SK-N-DZ (cell line): ENCODE measurements around the gene DMGDH. TPM values are rescaled to one million over a fixed set of nuclear protein-coding genes. Genes with fewer than 3 reads are reported as not detected.

ENCODE experiments used
- DNase-seq: peaks from one replicate; pipeline ENCODE4 v3.0.0-alpha.2; 2015; ENCODE audit warnings: low spot score
- polyA plus RNA-seq, 2 experiments: library from polyadenylated mRNA; depleted of rRNA; stranded (reverse); fragments of >200 nt; gene quantifications; 2 replicates each; pipeline ENCODE4 v1.2.3, GENCODE V29; 2014

DMGDH gene
- polyA plus RNA-seq (2014; cell fraction: cytosol; rRNA removed): 0.05 TPM in 1 of 2 replicates, not detected in the other
- polyA plus RNA-seq (2014; cell fraction: nucleus; rRNA removed): 0.68 TPM in 1 of 2 replicates, not detected in the other

DNA sequence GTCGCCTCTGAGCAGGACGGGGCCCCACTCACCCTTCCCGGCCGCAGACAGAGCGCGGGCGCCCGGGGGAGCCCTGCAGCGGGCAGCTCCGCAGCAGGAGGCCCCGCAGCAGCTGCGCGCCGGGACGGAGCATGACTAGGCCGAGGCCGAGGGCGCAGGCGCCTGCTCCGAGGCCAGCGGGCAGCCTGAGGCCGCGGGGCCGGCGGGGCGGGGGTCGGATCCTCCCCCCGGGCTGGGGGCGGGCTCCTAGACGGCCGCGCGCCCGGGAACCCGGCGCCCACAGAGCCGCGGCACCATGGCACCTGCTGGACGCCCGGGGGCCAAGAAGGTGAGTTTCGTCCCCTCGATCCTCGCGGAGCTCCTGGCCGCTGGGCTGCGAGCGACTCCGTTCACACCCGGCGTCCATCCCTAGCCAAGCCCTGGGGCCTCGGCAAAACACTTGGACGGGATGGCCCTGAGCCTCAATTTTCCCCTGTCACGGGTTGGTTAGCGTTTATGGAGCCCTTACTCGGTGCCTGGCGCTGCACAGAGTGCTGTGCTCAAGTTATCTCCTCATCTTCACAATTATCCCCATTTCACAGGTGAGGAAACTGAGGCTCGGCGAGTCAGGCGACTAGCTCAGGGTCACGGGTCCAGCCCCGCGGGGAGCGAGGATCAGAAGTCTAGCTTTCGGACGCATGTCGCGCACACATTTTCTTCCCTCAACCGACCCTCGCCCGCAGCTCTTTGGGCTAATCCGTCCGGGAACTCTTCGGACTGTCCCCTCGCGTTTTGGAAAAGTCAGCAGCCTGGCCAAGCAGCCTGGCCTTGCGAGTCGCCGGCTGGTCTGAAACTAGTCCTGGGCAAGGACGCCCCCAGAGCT lies at the start of gene DMGDH, which contains the start of gene BHMT2:
Gene DMGDH (minus strand): TSS at position 187 of the 862 bp plus-strand sequence. CDS start 54 bp downstream, at position 133.
Gene BHMT2 (plus strand): TSS at position 280 of the 862 bp plus-strand sequence. CDS start 16 bp downstream, at position 296.
- DNase-seq: no peak

- DNase-seq: no peak
These were observed 43.2 kb upstream of the DMGDH start for GRCh38 chr5:79112703-79113058.

- no peak for DNase-seq
These were observed 42.7 kb upstream of the DMGDH start for GRCh38 chr5:79111960-79112702.

DNA sequence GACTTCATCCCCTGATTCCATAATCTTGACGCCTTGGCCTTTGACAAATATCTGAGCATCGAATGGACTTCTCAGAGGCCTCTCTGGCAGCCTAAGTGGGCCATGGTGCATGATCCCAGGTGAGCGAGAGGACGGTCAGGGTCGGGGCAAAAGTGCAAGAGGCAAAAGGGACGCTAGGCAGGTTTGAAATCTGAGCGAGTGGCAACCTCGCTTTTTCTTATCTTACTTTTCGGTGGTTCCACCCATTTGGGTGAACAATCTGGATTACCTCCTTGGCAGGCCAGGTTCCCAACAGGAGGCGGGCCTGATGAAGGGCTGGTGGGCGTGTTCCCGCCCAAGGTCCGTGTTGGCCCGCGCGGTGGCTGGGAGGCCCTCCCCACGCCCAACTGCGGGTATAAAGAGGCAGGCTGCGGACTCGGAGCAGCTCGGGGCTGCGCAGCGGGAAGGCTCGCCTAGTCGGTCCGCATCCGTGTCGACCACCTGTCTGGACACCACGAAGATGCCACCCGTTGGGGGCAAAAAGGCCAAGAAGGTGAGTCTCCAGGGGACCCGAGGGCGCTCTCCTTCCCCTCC lies 42.0 kb upstream of the DMGDH start, which contains the start of gene BHMT:
Gene BHMT (plus strand): TSS at position 423 of the 573 bp plus-strand sequence. CDS start 77 bp downstream, at position 500.
- DNase-seq: no peak

DNA sequence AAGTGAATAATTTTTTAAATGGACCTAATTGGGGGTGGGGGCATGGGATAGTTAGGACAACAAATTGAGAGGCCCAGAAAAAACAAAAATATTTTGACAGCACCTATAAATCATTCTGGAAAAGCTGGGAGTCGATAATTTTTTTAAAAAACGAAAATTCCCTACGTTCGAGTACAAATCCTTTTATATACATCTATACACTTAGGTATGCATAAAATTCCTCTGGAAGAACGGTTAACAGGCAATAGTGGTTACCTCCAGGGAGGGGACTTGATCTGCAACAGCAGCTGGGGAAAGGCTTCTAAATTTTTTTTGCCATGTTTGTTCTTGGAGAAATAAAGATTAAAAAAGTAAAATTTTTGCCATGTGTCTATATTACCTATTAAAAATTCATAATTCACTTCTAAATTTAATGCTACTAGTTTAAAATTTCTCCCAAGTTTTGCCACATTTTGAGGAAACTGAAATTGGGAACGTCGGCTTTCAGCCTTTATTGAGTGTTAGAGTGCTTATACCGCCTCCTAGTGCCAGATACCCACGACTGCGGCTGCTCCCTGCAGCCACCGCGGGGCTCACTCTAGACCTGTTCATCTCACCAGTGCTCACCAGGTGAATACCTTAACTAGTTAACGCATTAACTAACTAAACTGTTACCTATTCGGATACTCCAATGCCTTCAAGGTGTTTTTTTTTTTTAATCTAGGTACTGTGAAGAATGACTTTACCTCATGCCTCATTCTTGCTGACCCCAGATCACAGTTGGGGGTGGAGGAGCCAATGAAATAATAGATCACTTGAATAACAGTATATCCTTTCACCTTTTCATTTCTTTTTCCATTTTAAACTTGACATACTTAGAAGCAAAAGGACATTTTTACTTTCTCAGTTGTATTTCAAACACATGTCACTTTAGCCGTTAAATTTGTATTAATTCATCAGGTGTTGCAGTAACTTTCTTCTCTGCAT lies 40.3 kb upstream of the DMGDH start:
- DNase-seq: no peak

- DNase-seq: no peak
These were observed 39.3 kb upstream of the DMGDH start for GRCh38 chr5:79108792-79109191.

DNA sequence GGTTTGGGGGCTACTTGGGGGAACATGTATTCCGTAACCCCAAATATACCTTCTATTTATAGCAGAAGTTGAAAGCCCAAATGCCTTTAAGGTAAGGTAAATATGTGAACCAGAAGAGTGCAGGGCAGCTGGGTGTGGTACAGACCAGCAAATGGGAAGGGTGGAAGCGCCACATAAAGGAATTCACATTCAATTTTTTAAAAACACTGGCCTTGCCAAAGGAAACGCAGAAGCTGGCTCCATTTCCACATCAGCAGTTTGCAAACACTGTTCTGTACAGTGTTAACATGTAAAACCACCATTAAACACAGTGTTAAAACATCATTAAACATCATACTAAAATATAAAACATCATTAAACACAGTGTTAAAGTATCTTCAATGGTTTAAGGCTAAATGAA lies 38.6 kb upstream of the DMGDH start:
- no peak for DNase-seq

DNA sequence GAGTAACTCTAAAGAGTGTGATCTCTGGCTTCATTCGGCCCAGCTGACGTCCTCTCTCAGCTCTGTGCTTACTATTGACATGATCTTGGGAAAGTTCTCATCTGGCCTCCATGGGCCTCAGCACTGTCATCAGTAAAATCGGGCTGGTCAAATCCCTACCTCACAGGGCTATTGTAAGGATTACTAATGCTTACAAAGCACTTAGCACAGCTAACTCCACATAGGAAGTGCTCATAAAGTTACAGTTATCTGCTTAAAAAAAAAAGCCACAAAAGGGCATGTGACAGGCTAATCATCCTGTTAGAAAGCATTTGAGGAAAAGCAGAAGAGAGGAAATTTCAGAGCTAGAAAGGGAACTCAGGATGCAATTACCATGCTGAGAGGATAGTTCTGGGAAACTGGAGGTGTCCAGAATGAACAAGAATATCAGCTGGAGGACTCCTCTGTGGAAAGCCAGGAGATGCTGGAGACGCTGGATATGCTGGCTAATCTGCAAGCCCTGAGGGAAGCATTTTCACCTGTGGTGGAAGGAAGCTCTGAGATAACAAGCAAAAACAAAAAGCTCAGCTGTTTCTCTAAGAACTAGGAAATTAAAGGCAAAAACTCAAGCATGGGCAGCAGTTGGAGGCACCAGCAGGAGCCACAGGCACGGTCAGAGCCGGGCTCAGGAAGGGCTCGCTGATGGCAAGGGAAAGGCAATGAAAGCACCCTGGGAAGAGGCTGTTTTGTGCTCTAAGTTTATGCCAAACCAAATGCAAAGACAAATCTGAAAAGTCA lies 37.7 kb upstream of the DMGDH start:
- DNase-seq: no peak

DNA sequence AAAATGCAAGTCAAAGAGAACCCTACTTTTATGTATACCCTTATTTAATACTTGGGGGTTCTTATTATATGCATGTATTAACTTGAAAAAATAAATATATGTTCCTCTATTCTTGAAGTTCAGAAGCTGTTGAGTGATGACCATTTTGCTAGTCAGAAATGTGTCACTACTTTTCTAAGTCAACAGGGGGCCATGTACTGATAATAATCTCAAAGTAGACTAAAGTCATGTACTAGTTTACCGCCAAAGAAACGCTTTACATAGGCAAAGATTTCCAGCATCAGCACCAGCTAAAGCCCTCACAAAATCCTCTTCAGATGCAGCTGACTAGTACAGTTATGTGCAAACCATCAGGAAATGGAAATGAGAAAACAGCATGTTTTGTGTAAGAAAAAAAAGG lies 36.4 kb upstream of the DMGDH start:
- DNase-seq: no peak

- DNase-seq: peak; percentile 82
These were observed 24.3 kb upstream of the DMGDH start for GRCh38 chr5:79093762-79094161.

DNA sequence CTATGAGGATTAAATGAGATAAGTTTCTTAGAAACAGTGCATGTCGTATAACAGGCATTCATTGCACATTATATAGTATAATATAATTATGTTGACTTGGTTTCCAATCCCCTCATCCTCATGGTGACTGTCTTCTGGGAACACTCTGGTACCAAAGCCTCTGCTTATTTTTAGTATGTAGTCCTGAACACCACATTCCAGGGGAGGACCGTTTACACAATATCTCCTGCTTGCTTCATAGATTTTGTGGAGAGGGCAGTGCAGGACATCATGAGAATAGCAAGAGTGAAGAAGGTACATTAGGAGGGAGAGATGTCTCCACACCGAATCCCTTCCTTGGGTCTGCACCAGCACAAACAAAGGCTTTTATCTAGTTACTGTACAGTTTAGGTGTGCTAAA lies 21.6 kb upstream of the DMGDH start:
- DNase-seq: no peak

GRCh38 chr5:79088507-79088906 lies 19.0 kb upstream of the DMGDH start:
- DNase-seq: no peak

GRCh38 chr5:79086116-79086515 lies 16.6 kb upstream of the DMGDH start:
- no peak for DNase-seq

DNA sequence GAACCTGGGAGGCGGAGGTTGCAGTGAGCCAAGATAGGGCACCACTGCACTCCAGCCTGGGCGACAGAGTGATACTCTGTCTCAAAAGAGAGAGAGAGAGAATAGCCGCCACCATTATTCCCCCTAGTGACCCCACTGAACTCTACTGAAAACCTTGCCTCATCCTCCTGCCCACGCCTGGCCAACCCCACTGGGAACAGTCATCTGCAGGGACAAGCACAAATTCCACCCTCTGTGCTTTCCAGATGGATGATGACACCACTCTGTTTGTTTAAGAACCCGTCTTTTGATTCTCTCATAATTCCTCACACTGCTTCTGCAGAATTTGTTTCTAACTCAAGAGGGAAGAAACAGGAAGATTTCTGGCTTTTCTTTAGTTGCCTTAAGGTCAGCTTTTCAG lies 12.3 kb upstream of the DMGDH start:
- no peak for DNase-seq

GRCh38 chr5:79080804-79081203 lies 11.3 kb upstream of the DMGDH start:
- DNase-seq: no peak

- no peak for DNase-seq
These were observed 8.3 kb upstream of the DMGDH start for GRCh38 chr5:79077680-79078365.

- no peak for DNase-seq
These were observed 7.3 kb upstream of the DMGDH start for GRCh38 chr5:79076819-79077218.

DNA sequence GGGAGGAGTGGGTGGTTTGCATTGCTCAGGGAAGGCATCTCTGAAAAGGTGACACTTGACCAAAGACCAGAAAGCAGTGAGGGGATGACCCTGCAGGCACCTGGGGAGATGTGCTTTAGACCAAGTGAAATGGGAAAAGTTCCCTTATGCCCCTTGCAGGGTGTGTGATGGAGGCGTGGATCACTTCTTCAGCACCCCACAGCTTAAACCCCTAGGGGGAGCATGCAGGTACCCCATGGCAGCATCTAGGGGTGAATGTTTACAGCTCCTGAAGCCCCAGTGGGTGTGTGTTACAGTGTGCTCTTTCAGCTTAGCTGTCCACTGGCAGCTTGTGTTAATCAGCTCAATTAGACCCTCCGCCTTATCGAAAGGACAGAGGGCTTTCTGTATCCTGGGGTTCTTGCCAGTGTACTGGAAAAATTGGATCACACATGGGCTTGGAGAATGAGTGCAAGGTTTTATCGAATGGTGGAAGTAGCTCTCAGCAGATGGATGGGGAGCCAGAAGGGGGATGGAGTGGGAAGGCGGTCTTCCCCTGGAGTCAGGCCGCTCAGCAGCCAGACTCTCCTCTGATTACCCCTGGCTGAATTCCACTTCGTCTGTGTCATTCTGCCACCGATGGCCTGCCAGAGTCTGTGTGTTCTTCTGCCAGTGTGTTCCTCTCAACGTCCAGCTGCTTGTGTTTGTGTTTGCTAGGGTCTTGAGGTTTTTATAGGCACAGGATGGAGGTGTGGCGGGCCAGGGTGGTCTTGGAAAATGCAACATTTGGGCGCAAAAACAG lies 6.4 kb upstream of the DMGDH start:
- no peak for DNase-seq

DNA sequence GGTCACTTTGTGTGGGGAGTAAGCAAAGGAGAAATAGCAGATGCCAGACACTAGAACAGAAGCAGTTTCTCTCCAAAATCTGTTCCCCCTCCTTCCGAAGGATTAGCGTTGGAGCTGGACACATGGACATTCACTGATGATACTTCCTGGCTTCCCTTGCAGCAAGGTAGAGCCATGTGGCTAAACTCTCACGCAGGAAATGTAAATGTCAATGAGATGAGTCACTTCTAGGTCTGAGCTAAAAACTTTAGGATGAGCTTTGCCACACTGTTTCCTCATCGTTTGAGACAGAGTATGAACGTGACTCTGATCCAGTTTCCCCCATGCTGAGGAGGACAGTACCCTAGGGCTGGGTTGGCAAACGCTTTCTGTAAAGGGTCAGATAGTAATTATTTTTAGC lies 5.2 kb upstream of the DMGDH start:
- DNase-seq: no peak
